Panc1 (cell line): Measurements from ENCODE around the gene CROCC2. TPM values are rescaled to one million over a fixed set of nuclear protein-coding genes. Genes with fewer than 3 reads are reported as not detected.

ENCODE experiments used
- ATAC-seq: fragments of 200-7000 bp; cut with Tn5 transposase; 2 replicates; pipeline ENCODE4 v1.9.1; 2020; ENCODE audit warnings: mild to moderate bottlenecking, moderate library complexity
- BruUV-seq: library from RNA; stranded (reverse); fragments of 400-500 nt; replicated peaks from 2 replicates; lab custom pipeline; 2021; lab: Mats Ljungman, UMichigan
- CTCF ChIA-PET: fragments of 300-600 bp; sonication (Branson Sonifier 250); formaldehyde crosslinking; loops from one replicate; lab custom pipeline; 2022; ENCODE audit warnings: antibody characterized with exemption; lab: Charles Lee
- POLR2A ChIA-PET: fragments of 300-600 bp; sonication (Branson Sonifier 250); formaldehyde crosslinking; loops from one replicate; lab custom pipeline; 2022; ENCODE audit warnings: antibody characterized with exemption; lab: Charles Lee
- DNase-seq: peaks from one replicate; pipeline ENCODE4 v3.0.0-alpha.2; 2010; ENCODE audit warnings: low read depth, low spot score
- H3K27ac ChIP-seq: 2 replicates; pipeline ENCODE4 v1.5.1; 2011; ENCODE audit warnings: mild to moderate bottlenecking, low read length, inconsistent platforms
- H3K27me3 ChIP-seq: fragments of 200-500 bp; sonication (Bioruptor generic); 2 replicates; pipeline ENCODE4 v1.6.0; 2014; ENCODE audit warnings: low read length, inconsistent platforms; ENCODE audit not compliant: control insufficient read depth, insufficient read depth
- H3K36me3 ChIP-seq: fragments of 200-500 bp; sonication (Bioruptor generic); 2 replicates; pipeline ENCODE4 v1.5.1; 2014; ENCODE audit warnings: inconsistent platforms, mild to moderate bottlenecking, low read length, moderate library complexity; ENCODE audit not compliant: control insufficient read depth, insufficient read depth
- H3K4me1 ChIP-seq: 2 replicates; pipeline ENCODE4 v1.5.1; 2011; ENCODE audit warnings: inconsistent platforms, mild to moderate bottlenecking, low read length, moderate library complexity; ENCODE audit not compliant: control insufficient read depth, insufficient read depth
- H3K4me3 ChIP-seq, 2 experiments: 2 replicates each; pipeline ENCODE4 v1.5.1; 2011 to 2012; ENCODE audit warnings: low read depth in 2 of 2, low read length in 2 of 2, mild to moderate bottlenecking in 2 of 2, inconsistent platforms in 1 of 2, moderate library complexity in 1 of 2
- H3K9me3 ChIP-seq: fragments of 200-500 bp; sonication (Bioruptor generic); 2 replicates; pipeline ENCODE4 v1.5.1; 2014; ENCODE audit warnings: low read depth, mild to moderate bottlenecking, inconsistent platforms, low read length, moderate library complexity; ENCODE audit not compliant: control insufficient read depth, insufficient read depth
- POLR2AphosphoS5 ChIP-seq: IDR thresholded peaks from 2 replicates; pipeline ENCODE4 v1.6.1; 2012; ENCODE audit warnings: mild to moderate bottlenecking, low read depth, low read length, moderate library complexity
- SIN3A ChIP-seq: IDR thresholded peaks from 2 replicates; pipeline ENCODE4 v1.6.1; 2012; ENCODE audit warnings: low read depth, mild to moderate bottlenecking, low read length, moderate library complexity, borderline replicate concordance; ENCODE audit not compliant: insufficient read depth
- TCF7L2 ChIP-seq: IDR thresholded peaks from 2 replicates; pipeline ENCODE4 v1.6.1; 2011; ENCODE audit warnings: mild to moderate bottlenecking, low read depth, low read length, inconsistent platforms
- in situ Hi-C: cut with HindIII; loops from 2 replicates; pipeline ENCODE4 v1.10.0; 2016; ENCODE audit warnings: low sequenced_read_pairs, low pct_unique_long_range_greater_than_20kb
- intact Hi-C: fragments of 100-400 bp; cut with micrococcal nuclease; formaldehyde crosslinking; loops from one replicate; pipeline ENCODE4 v1.10.0; 2022; ENCODE audit not compliant: unreplicated experiment
- total RNA-seq: library from RNA; stranded (reverse); gene quantifications from one replicate; pipeline ENCODE4 v1.2.1, GENCODE V29; 2021; ENCODE audit not compliant: unreplicated experiment
- TF ChIP-seq, protein P1 (sequence below), 2 experiments: IDR thresholded peaks; 2 replicates each; pipeline ENCODE4 v1.6.1; 2011 to 2012; ENCODE audit warnings: low read depth in 2 of 2, control low read depth in 1 of 2, low read length in 1 of 2, mild to moderate bottlenecking in 1 of 2, moderate library complexity in 1 of 2; ENCODE audit not compliant: insufficient read depth in 1 of 2
- TF ChIP-seq, protein P2 (sequence below): fragments of 450-650 bp; IDR thresholded peaks from 2 replicates; pipeline ENCODE4 v1.5.1; 2017; ENCODE audit warnings: mild to moderate bottlenecking

CROCC2 gene
- total RNA-seq, 1 experiment from 2014 or later = 0.23 TPM

DNA sequence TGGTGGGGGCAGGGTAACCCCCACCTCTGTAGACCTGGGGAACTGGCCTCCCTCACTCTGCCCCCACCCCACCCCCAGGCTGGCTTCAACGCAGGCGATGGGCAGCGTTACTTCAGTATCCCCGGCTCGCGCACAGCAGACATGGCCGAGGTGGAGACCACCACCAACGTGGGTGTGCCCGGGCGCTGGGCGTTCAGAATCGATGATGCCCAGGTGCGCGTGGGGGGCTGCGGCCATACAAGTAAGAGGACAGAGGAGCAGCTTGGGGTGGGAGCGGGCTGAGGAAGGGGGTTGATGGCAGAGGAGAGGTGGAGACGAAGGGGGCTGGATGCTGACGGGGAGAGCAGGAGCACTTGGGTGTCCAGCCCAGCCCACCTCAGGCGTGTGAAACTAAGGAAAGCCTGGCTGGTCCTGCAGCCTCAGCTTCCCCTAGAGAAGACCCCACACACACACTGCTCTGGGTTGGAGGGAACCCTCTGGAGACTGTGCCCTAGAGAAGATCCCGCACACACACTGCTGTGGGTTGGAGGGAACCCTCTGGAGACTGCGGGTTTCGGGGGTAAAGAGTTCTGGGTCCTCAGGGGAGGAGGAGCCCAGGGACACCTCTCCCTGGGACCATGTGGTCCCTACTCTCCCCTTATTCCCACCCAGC, 128.5 kb downstream of the CROCC2 start:
- intact Hi-C loops = no loop called here
- ChIA-PET CTCF (interaction anchor here (0.5 kb wide), 1 partner anchor 97 kb away, joined by 3 read pairs; no protein-coding TSS in a partner anchor), POLR2A (no interaction called here)
- H3K4me3 ChIP-seq = no peak overlapping the region
- no peaks in the 10 kb centered on the region for H3K27me3 ChIP-seq
- no peak for ATAC-seq
- no peak for DNase-seq
- in situ Hi-C loops = no loop called here
- H3K27ac ChIP-seq = no peak overlapping the region
- no peaks in the 10 kb centered on the region; the same call in 1 of the 2 replicates for H3K4me1 ChIP-seq
- BruUV-seq = no TSS peak
- TF ChIP-seq, protein P1, sequence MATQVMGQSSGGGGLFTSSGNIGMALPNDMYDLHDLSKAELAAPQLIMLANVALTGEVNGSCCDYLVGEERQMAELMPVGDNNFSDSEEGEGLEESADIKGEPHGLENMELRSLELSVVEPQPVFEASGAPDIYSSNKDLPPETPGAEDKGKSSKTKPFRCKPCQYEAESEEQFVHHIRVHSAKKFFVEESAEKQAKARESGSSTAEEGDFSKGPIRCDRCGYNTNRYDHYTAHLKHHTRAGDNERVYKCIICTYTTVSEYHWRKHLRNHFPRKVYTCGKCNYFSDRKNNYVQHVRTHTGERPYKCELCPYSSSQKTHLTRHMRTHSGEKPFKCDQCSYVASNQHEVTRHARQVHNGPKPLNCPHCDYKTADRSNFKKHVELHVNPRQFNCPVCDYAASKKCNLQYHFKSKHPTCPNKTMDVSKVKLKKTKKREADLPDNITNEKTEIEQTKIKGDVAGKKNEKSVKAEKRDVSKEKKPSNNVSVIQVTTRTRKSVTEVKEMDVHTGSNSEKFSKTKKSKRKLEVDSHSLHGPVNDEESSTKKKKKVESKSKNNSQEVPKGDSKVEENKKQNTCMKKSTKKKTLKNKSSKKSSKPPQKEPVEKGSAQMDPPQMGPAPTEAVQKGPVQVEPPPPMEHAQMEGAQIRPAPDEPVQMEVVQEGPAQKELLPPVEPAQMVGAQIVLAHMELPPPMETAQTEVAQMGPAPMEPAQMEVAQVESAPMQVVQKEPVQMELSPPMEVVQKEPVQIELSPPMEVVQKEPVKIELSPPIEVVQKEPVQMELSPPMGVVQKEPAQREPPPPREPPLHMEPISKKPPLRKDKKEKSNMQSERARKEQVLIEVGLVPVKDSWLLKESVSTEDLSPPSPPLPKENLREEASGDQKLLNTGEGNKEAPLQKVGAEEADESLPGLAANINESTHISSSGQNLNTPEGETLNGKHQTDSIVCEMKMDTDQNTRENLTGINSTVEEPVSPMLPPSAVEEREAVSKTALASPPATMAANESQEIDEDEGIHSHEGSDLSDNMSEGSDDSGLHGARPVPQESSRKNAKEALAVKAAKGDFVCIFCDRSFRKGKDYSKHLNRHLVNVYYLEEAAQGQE (IDR thresholded peaks at IDR 0.05; ENCODE audit: insufficient read depth in 1 of 2, low read depth in 2 of 2, low read length in 1 of 2) = no peak
- TF ChIP-seq TCF7L2 (no peak), POLR2AphosphoS5 (no peak), SIN3A (no peak)
- TF ChIP-seq, protein P2, sequence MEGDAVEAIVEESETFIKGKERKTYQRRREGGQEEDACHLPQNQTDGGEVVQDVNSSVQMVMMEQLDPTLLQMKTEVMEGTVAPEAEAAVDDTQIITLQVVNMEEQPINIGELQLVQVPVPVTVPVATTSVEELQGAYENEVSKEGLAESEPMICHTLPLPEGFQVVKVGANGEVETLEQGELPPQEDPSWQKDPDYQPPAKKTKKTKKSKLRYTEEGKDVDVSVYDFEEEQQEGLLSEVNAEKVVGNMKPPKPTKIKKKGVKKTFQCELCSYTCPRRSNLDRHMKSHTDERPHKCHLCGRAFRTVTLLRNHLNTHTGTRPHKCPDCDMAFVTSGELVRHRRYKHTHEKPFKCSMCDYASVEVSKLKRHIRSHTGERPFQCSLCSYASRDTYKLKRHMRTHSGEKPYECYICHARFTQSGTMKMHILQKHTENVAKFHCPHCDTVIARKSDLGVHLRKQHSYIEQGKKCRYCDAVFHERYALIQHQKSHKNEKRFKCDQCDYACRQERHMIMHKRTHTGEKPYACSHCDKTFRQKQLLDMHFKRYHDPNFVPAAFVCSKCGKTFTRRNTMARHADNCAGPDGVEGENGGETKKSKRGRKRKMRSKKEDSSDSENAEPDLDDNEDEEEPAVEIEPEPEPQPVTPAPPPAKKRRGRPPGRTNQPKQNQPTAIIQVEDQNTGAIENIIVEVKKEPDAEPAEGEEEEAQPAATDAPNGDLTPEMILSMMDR = no peak
- H3K36me3 ChIP-seq = no peaks in the 10 kb centered on the region
- no peaks in the 10 kb centered on the region for H3K9me3 ChIP-seq

DNA sequence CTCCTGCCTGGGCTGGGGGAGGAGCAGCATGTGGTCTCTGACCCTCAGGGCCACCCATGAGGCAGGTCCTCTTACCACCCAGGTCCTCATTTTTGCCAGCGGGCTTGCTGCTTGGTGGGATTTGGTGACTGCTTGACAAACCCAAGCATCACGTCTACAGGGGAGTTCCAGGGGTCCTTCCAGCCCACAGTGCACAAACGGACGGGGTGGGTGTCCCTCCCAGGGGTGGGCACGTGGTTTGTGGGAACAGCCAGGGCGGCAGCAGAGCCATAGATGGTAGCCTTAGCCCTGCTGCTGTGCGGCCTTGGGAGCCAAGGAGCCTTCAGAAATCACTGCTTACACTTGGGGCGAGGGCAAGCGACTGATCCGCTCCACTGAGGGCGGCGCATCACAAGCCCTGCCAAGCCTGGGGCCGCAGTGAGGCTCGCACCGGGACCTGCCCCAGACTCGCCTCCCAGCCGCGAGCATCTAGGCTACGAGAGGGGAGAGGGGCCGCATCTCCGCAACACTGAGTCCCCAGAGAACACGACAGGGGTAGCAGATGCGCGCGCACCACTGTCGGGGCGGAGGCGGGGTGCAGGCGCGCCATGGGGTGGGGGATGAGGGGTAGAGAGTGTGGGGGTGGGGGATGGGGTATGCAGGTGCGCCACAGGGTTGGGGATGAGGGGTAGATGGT, 129.1 kb downstream of the CROCC2 start:
- POLR2A ChIA-PET = no interaction called here
- DNase-seq (no peak), ATAC-seq (no peak)
- H3K9me3 ChIP-seq = no peaks in the 10 kb centered on the region
- H3K36me3 ChIP-seq = no peaks in the 10 kb centered on the region
- CTCF ChIA-PET = no interaction called here
- intact Hi-C loops = no loop called here
- no peaks in the 10 kb centered on the region for H3K27me3 ChIP-seq
- H3K4me3 ChIP-seq = no peak overlapping the region
- BruUV-seq = no TSS peak
- no peak overlapping the region for H3K27ac ChIP-seq
- in situ Hi-C loops = no loop called here
- H3K4me1 ChIP-seq = no peaks in the 10 kb centered on the region; the same call in 1 of the 2 replicates
- TF ChIP-seq SIN3A = no peak
